HEK293 (cell line): ENCODE measurements around the gene MRPL20.
A peak's percentile ranks its signal among the peaks of the same experiment; 100 is the strongest.

ENCODE experiments used
- GFI1B ChIP-seq: fragments of 450-650 bp; formaldehyde crosslinking; IDR thresholded peaks from 2 replicates; pipeline ENCODE4 v1.5.1; 2016; ENCODE audit warnings: missing biosample characterization, missing genetic modification characterization
- GLI2 ChIP-seq: fragments of 450-650 bp; formaldehyde crosslinking; IDR thresholded peaks from 2 replicates; pipeline ENCODE4; 2017; ENCODE audit warnings: missing biosample characterization, missing genetic modification characterization, low read depth, borderline replicate concordance
- KLF16 ChIP-seq: fragments of 450-650 bp; formaldehyde crosslinking; IDR thresholded peaks from 2 replicates; pipeline ENCODE4 v1.5.1; 2017; ENCODE audit warnings: missing biosample characterization, missing genetic modification characterization
- PATZ1 ChIP-seq: fragments of 450-650 bp; formaldehyde crosslinking; IDR thresholded peaks from 2 replicates; pipeline ENCODE4 v1.5.1; 2016; ENCODE audit warnings: missing biosample characterization, missing genetic modification characterization
- PRDM1 ChIP-seq: fragments of 450-650 bp; formaldehyde crosslinking; IDR thresholded peaks from 2 replicates; pipeline ENCODE4; 2016; ENCODE audit warnings: missing biosample characterization, missing genetic modification characterization
- SCRT1 ChIP-seq: fragments of 450-650 bp; formaldehyde crosslinking; IDR thresholded peaks from 2 replicates; pipeline ENCODE4 v1.5.1; 2016; ENCODE audit warnings: missing biosample characterization, missing genetic modification characterization, borderline replicate concordance
- SCRT2 ChIP-seq: fragments of 450-650 bp; formaldehyde crosslinking; IDR thresholded peaks from 2 replicates; pipeline ENCODE4 v1.5.1; 2016; ENCODE audit warnings: missing biosample characterization, missing genetic modification characterization
- SP7 ChIP-seq: fragments of 450-650 bp; formaldehyde crosslinking; IDR thresholded peaks from 2 replicates; pipeline ENCODE4 v1.5.1; 2016; ENCODE audit warnings: missing biosample characterization, missing genetic modification characterization
- ZBTB17 ChIP-seq: fragments of 450-650 bp; formaldehyde crosslinking; IDR thresholded peaks from 2 replicates; pipeline ENCODE4 v1.5.1; 2016; ENCODE audit warnings: missing biosample characterization, missing genetic modification characterization
- ZBTB48 ChIP-seq: fragments of 450-650 bp; formaldehyde crosslinking; IDR thresholded peaks from 2 replicates; pipeline ENCODE4 v1.5.1; 2016; ENCODE audit warnings: missing biosample characterization, missing genetic modification characterization
- ZEB2 ChIP-seq: fragments of 450-650 bp; formaldehyde crosslinking; IDR thresholded peaks from 2 replicates; pipeline ENCODE4 v1.5.1; 2016; ENCODE audit warnings: missing biosample characterization, missing genetic modification characterization
- ZNF148 ChIP-seq: fragments of 450-650 bp; formaldehyde crosslinking; IDR thresholded peaks from 2 replicates; pipeline ENCODE4 v1.5.0; 2017; ENCODE audit warnings: missing biosample characterization, missing genetic modification characterization, borderline replicate concordance
- ZNF184 ChIP-seq: fragments of 450-650 bp; IDR thresholded peaks from 2 replicates; pipeline ENCODE4 v1.5.1; 2018; ENCODE audit warnings: missing biosample characterization, mild to moderate bottlenecking, missing genetic modification characterization
- ZNF2 ChIP-seq: fragments of 450-650 bp; formaldehyde crosslinking; IDR thresholded peaks from 2 replicates; pipeline ENCODE4 v1.5.1; 2016; ENCODE audit warnings: missing biosample characterization, missing genetic modification characterization
- ZNF302 ChIP-seq: fragments of 450-650 bp; formaldehyde crosslinking; IDR thresholded peaks from 2 replicates; pipeline ENCODE4 v1.5.1; 2016; ENCODE audit warnings: missing biosample characterization, missing genetic modification characterization, low read depth
- ZNF341 ChIP-seq: fragments of 450-650 bp; formaldehyde crosslinking; IDR thresholded peaks from 2 replicates; pipeline ENCODE4; 2016; ENCODE audit warnings: low read depth, missing biosample characterization, missing genetic modification characterization
- ZNF350 ChIP-seq: fragments of 450-650 bp; formaldehyde crosslinking; IDR thresholded peaks from 2 replicates; pipeline ENCODE4 v1.5.0; 2017; ENCODE audit warnings: missing biosample characterization, mild to moderate bottlenecking, missing genetic modification characterization
- ZNF366 ChIP-seq: fragments of 450-650 bp; formaldehyde crosslinking; conservative IDR thresholded peaks from 2 replicates; pipeline ENCODE4 v1.5.1; 2016; ENCODE audit warnings: missing biosample characterization, missing genetic modification characterization
- ZNF518A ChIP-seq: fragments of 450-650 bp; formaldehyde crosslinking; conservative IDR thresholded peaks from 2 replicates; pipeline ENCODE4 v1.5.1; 2016; ENCODE audit warnings: low read depth, missing biosample characterization, missing genetic modification characterization
- ZNF571 ChIP-seq: fragments of 450-650 bp; formaldehyde crosslinking; IDR thresholded peaks from 2 replicates; pipeline ENCODE4 v1.5.0; 2017; ENCODE audit warnings: missing biosample characterization, missing genetic modification characterization
- ZNF610 ChIP-seq: fragments of 450-650 bp; formaldehyde crosslinking; IDR thresholded peaks from 2 replicates; pipeline ENCODE4 v1.5.1; 2016; ENCODE audit warnings: missing biosample characterization, missing genetic modification characterization, borderline replicate concordance
- ZNF660 ChIP-seq: fragments of 450-650 bp; IDR thresholded peaks from 2 replicates; pipeline ENCODE4 v1.5.1; 2018; ENCODE audit warnings: missing biosample characterization, mild to moderate bottlenecking, missing genetic modification characterization
- ZNF701 ChIP-seq: fragments of 450-650 bp; formaldehyde crosslinking; IDR thresholded peaks from 2 replicates; pipeline ENCODE4 v1.5.1; 2016; ENCODE audit warnings: missing biosample characterization, missing genetic modification characterization
- ZNF76 ChIP-seq: fragments of 450-650 bp; formaldehyde crosslinking; IDR thresholded peaks from 2 replicates; pipeline ENCODE4; 2016; ENCODE audit warnings: low read depth, missing biosample characterization, missing genetic modification characterization, borderline replicate concordance
- ZNF791 ChIP-seq: fragments of 450-650 bp; formaldehyde crosslinking; IDR thresholded peaks from 2 replicates; pipeline ENCODE4 v1.5.1; 2016; ENCODE audit warnings: missing biosample characterization, missing genetic modification characterization
- ZSCAN18 ChIP-seq: fragments of 450-650 bp; formaldehyde crosslinking; IDR thresholded peaks from 2 replicates; pipeline ENCODE4 v1.5.1; 2016; ENCODE audit warnings: missing biosample characterization, missing genetic modification characterization
- ZSCAN30 ChIP-seq: fragments of 450-650 bp; IDR thresholded peaks from 2 replicates; pipeline ENCODE4 v1.5.1; 2018; ENCODE audit warnings: missing biosample characterization, mild to moderate bottlenecking, missing genetic modification characterization, moderate library complexity
- ZSCAN4 ChIP-seq: fragments of 450-650 bp; formaldehyde crosslinking; IDR thresholded peaks from 2 replicates; pipeline ENCODE4 v1.5.1; 2017; ENCODE audit warnings: missing biosample characterization, missing genetic modification characterization

Gene MRPL20

GRCh38 chr1:1441002-1441888 lies 34.2 kb upstream of the MRPL20 start (continued):
- TF ChIP-seq SCRT2 (no peak), GLI2 (tag by site-specific recombination) (no peak), GFI1B (no peak), SP7 (no peak), ZNF350 (tag by site-specific recombination) (no peak), ZNF341 (tag by site-specific recombination) (no peak), SCRT1 (no peak), ZNF184 (tag by site-specific recombination) (no peak), ZNF610 (tag by site-specific recombination) (no peak), KLF16 (0 out of 2 replicates have a peak, but pooled peaks have one; percentile 40), ZNF791 (no peak), ZNF518A (no peak), ZNF148 (tag by site-specific recombination) (no peak), ZNF701 (tag by site-specific recombination) (no peak), ZEB2 (no peak), ZBTB17 (tag by site-specific recombination) (no peak), ZNF76 (no peak), ZNF571 (no peak), ZNF302 (tag by site-specific recombination) (no peak), ZSCAN30 (tag by site-specific recombination) (no peak), ZSCAN4 (no peak), ZNF366 (no peak), PATZ1 (tag by site-specific recombination) (no peak; the same call in 1 of the 2 replicates), ZNF2 (tag by site-specific recombination) (peak; percentile 65; the same call in 1 of the 2 replicates), ZNF660 (no peak), ZBTB48 (tag by site-specific recombination) (peak; percentile 47; the same call in 1 of the 2 replicates), PRDM1 (tag by site-specific recombination) (no peak), ZSCAN18 (tag by site-specific recombination) (no peak)
